GM23338 (cell line): ENCODE data around the gene PDE6C. TPM values are rescaled to one million over a fixed set of nuclear protein-coding genes. Genes with fewer than 3 reads are reported as not detected.

Experiments
- CREB1 ChIP-seq: fragments of 250-450 bp; sonication (Bioruptor Pico); IDR thresholded peaks from 2 replicates; pipeline ENCODE4 v1.5.0; 2020; ENCODE audit warnings: low read depth, mild to moderate bottlenecking, moderate library complexity
- CTCF ChIP-seq, 2 experiments: fragments of 200-600 bp in 1 of 2; sonication (generic) in 1 of 2; conservative IDR thresholded peaks; 2 replicates each; pipeline versions ENCODE4 v1.5.1 to v1.6.1; 2016 to 2017; ENCODE audit warnings: antibody characterized with exemption in 2 of 2, low read depth in 2 of 2, mild to moderate bottlenecking in 2 of 2, moderate library complexity in 1 of 2
- ETS1 ChIP-seq: IDR thresholded peaks from 2 replicates; pipeline ENCODE4 v1.6.1; 2016; ENCODE audit warnings: antibody characterized with exemption
- EZH2phosphoT487 ChIP-seq: fragments of 200-600 bp; sonication (generic); IDR thresholded peaks from one replicate; pipeline ENCODE4 v1.8.1; 2018; ENCODE audit warnings: antibody characterized with exemption; ENCODE audit not compliant: unreplicated experiment
- JUNB ChIP-seq: IDR thresholded peaks from one replicate; pipeline ENCODE4 v1.6.1; 2016; ENCODE audit warnings: antibody characterized with exemption; ENCODE audit not compliant: unreplicated experiment
- POLR2AphosphoS5 ChIP-seq: IDR thresholded peaks from 2 replicates; pipeline ENCODE4 v1.6.1; 2016; ENCODE audit warnings: antibody characterized with exemption, low read depth
- REST ChIP-seq: IDR thresholded peaks from one replicate; pipeline ENCODE4 v1.6.1; 2018; ENCODE audit warnings: antibody characterized with exemption; ENCODE audit not compliant: unreplicated experiment
- STAT1 ChIP-seq: IDR thresholded peaks from one replicate; pipeline ENCODE4 v1.6.1; 2016; ENCODE audit warnings: antibody characterized with exemption; ENCODE audit not compliant: unreplicated experiment
- ZNF114 ChIP-seq: fragments of 250-450 bp; sonication (Bioruptor Pico); IDR thresholded peaks from 2 replicates; pipeline ENCODE4 v1.5.0; 2020; ENCODE audit warnings: mild to moderate bottlenecking, moderate library complexity
- ZNF331 ChIP-seq: fragments of 250-450 bp; sonication (Bioruptor Pico); IDR thresholded peaks from 2 replicates; pipeline ENCODE4 v1.5.0; 2020; ENCODE audit warnings: low read depth, mild to moderate bottlenecking, moderate library complexity
- ZNF462 ChIP-seq: fragments of 250-450 bp; sonication (Bioruptor Pico); IDR thresholded peaks from 2 replicates; pipeline ENCODE4 v1.5.0; 2020; ENCODE audit warnings: mild to moderate bottlenecking, moderate library complexity
- polyA plus RNA-seq: library from polyadenylated mRNA; unstranded; fragments of >200 nt; fragmentation: Nextera tagmentation; extraction: Ambion mirVana; gene quantifications from 2 replicates; pipeline ENCODE4 v1.2.1, GENCODE V29; 2016
- total RNA-seq: library from RNA; depleted of rRNA; stranded (reverse); fragments of >200 nt; shearing (Covaris generic); gene quantifications from 2 replicates; pipeline ENCODE4 v1.2.3, GENCODE V29; 2014

Gene PDE6C
- total and polyA plus RNA-seq, 2 experiments from 2014 or later = 0.06 TPM; not detected in 1

GRCh38 chr10:93576888-93577287 lies 35.4 kb upstream of the PDE6C start (continued):
- TF ChIP-seq ZNF462 (CRISPR knock-in tag) (no peak), CTCF (conservative IDR thresholded peaks at IDR 0.05; ENCODE audit: low read depth in 2 of 2) (no peak), POLR2AphosphoS5 (no peak), REST (no peak), ETS1 (no peak), ZNF114 (CRISPR knock-in tag) (no peak), JUNB (no peak), EZH2phosphoT487 (no peak), CREB1 (CRISPR knock-in tag) (no peak), STAT1 (no peak), ZNF331 (CRISPR knock-in tag) (no peak)
